Bronchial epithelial cell (primary cell): ENCODE data around the gene ATG12. TPM values are rescaled to one million over a fixed set of nuclear protein-coding genes. Genes with fewer than 3 reads are reported as not detected.

ENCODE experiments used
- DNase-seq: peaks from one replicate; pipeline ENCODE4 v3.0.0-alpha.2; 2010; ENCODE audit warnings: low read depth
- FAIRE-seq: peaks from 2 replicates; lab custom pipeline; 2011; peaks lifted over from hg19 to GRCh38; lab: Jason Lieb, UNC
- H3K27me3 ChIP-seq: 2 replicates; pipeline ENCODE4 v1.5.1; 2011; ENCODE audit warnings: low read length; ENCODE audit not compliant: control insufficient read depth, insufficient read depth
- H3K36me3 ChIP-seq: 2 replicates; pipeline ENCODE4 v1.5.1; 2011; ENCODE audit warnings: low read length; ENCODE audit not compliant: control insufficient read depth, insufficient read depth
- H3K4me3 ChIP-seq: 2 replicates; pipeline ENCODE4 v1.5.1; 2011; ENCODE audit warnings: mild to moderate bottlenecking, low read depth, low read length, control low read depth
- CTCF ChIP-seq: IDR thresholded peaks from 2 replicates; pipeline ENCODE4 v1.5.1; 2011; ENCODE audit warnings: mild to moderate bottlenecking, moderate library complexity, low read length, control low read depth, inconsistent platforms; ENCODE audit not compliant: insufficient read depth, severe bottlenecking
- total RNA-seq: library from RNA; depleted of rRNA; stranded (reverse); fragments of >200 nt; gene quantifications from 2 replicates; pipeline ENCODE4 v1.2.1, GENCODE V29; 2014

Gene ATG12
- total RNA-seq, 1 donor from 2014 or later, result 45.5 TPM

GRCh38 chr5:115816226-115817081, 24.9 kb downstream of the ATG12 start, which contains the start of gene CDO1:
Gene CDO1 (minus strand): TSS chr5:115816659. CDS start chr5:115816397, 262 bp downstream.
- Histone ChIP-seq H3K36me3 (no peaks in the 10 kb centered on the region), H3K27me3 (peaks cover 30% of the 10 kb centered on the region), H3K4me3 (peak within 1 kb of the TSS; percentile 8)
- FAIRE-seq, result no peak
- no peak for TF ChIP-seq CTCF
- DNase-seq, result no peak

DNA sequence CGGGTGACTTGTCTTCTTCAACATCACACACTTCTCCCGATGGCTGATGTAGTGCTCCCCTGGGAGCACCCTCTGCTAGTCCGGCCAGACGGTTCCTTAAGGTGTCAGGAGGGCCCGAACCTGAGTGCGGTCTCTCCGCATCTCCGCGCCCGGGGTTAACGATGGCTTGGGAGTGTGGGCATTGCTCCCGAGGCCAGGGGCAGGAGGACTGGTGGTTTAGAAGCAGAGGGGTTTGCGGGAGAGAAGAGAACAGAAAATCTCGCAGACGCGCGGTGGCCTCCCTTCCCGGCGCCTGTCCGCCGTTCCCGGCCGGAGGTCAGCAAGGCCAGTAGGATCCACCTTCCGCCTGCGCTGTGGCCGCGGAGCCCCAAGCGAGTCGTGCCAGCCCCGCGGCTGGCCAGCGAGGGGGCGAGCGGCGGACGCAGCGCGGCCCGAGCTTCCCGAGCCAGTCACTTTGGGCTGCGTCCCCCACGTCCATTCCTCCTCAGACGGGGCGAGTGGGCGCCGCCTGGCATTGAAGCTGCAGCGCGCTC, 25.6 kb downstream of the ATG12 start:
- FAIRE-seq, result no peak
- TF ChIP-seq CTCF, result no peak
- Histone ChIP-seq H3K27me3 (peaks cover 30% of the 10 kb centered on the region), H3K36me3 (no peaks in the 10 kb centered on the region), H3K4me3 (no peak overlapping the region)
- no peak for DNase-seq

- no peak overlapping the region for H3K4me3 ChIP-seq
- FAIRE-seq, result no peak
- TF ChIP-seq CTCF, result no peak
These were observed 26.2 kb downstream of the ATG12 start for GRCh38 chr5:115815006-115815692.

DNA sequence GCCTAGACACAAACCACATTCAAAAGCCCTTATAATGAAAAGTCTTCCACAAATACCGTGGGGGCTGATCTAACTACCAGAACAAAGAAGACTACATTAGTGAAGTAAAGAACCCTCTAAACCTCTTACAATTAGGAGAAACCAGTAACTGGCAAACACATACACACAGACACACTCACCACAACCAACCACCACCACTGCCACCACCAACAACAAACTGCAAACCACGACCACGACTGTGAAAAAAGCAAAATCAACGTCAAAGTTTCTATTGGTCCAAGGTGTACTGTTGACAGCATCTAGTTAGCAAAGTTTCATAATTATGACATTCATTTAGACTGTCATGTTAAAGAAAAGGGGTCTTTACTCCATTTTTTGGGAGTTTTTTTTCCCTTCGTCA, 27.6 kb downstream of the ATG12 start:
- FAIRE-seq (no peak), DNase-seq (no peak)
- Histone ChIP-seq H3K4me3 (no peak overlapping the region), H3K36me3 (no peaks in the 10 kb centered on the region), H3K27me3 (peaks cover 32% of the 10 kb centered on the region)
- TF ChIP-seq CTCF, result no peak

More at GRCh38 chr5:115815006-115815692, 26.2 kb downstream of the ATG12 start:
- DNase-seq, result no peak
- Histone ChIP-seq H3K36me3 (no peaks in the 10 kb centered on the region), H3K27me3 (peaks cover 30% of the 10 kb centered on the region)

DNA sequence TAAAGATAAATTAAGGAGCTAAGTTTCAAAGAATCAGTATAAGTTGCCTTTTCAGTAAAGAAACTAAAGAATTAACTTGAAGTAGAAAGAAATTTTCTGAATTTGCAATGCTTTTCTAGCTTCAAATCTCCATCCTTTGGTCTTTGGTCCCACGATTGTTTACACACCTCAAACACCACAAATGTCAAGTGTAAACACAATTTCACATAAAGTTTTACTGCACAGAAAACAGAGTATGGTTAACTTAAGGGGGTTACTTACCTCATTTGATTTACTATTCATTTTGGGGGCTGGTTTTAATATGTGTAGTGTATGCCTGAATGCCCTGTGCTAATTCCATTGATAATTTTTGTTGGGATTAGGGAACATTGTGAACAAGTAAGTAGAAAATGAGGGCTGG, 29.0 kb downstream of the ATG12 start:
- TF ChIP-seq CTCF, result no peak
- no peaks in the 10 kb centered on the region for H3K36me3 ChIP-seq
- DNase-seq (no peak), FAIRE-seq (no peak)
- no peak overlapping the region for H3K4me3 ChIP-seq
- peaks cover 32% of the 10 kb centered on the region for H3K27me3 ChIP-seq
